BLaER1 (cell line): ENCODE measurements around the gene PREPL.

Experiments
- H3K27ac ChIP-seq: shearing (Covaris generic); formaldehyde crosslinking; 2 replicates; pipeline ENCODE4 v1.8.1; 2022
- H3K27me3 ChIP-seq: shearing (Covaris generic); formaldehyde crosslinking; 2 replicates; pipeline ENCODE4 v1.8.1; 2022
- H3K36me3 ChIP-seq: shearing (Covaris generic); formaldehyde crosslinking; 2 replicates; pipeline ENCODE4 v1.8.1; 2022
- H3K4me1 ChIP-seq: shearing (Covaris generic); formaldehyde crosslinking; 2 replicates; pipeline ENCODE4 v1.8.1; 2022
- H3K4me2 ChIP-seq: shearing (Covaris generic); formaldehyde crosslinking; 2 replicates; pipeline ENCODE4 v1.8.1; 2022
- H3K4me3 ChIP-seq: shearing (Covaris generic); formaldehyde crosslinking; 2 replicates; pipeline ENCODE4 v1.8.1; 2022
- H3K9ac ChIP-seq: shearing (Covaris generic); formaldehyde crosslinking; 2 replicates; pipeline ENCODE4 v1.8.1; 2022
- H3K9me3 ChIP-seq: shearing (Covaris generic); formaldehyde crosslinking; 2 replicates; pipeline ENCODE4 v1.8.1; 2022
- H4K20me1 ChIP-seq: shearing (Covaris generic); formaldehyde crosslinking; 2 replicates; pipeline ENCODE4 v1.8.1; 2022
- Cebpa-rat ChIP-seq: shearing (Covaris generic); IDR thresholded peaks from 2 replicates; pipeline ENCODE4 v1.8.1; 2022

The PREPL gene

DNA sequence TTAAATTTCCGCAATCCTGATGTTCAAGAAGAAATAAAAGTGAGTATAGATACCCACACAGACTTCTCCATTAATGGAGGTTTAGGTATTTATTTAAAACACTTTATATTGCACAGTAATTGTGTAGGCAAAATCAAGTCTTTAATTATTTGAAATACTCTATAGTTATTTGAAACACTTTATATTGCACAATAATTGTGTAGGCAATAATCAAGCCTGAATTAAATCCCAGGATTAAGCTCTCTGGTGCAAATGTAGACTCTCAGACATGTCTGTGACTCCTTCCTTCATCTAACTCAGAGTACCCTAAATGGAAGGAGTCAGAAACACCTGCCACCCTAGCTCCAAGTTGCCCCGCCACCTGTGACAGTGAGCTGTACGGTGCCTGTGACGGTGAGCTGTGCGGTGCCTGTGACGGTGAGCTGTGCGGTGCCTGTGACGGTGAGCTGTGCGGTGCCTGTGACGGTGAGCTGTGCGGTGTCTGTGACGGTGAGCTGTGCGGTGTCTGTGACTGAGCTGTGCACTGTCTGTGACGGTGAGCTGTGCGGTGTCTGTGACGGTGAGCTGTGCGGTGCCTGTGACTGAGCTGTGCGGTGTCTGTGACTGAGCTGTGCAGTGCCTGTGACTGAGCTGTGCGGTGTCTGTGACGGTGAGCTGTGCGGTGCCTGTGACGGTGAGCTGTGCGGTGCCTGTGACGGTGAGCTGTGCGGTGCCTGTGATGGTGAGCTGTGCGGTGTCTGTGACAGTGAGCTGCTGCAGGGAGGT lies 75.0 kb downstream of the PREPL start:
- Histone ChIP-seq H3K4me3 (no peak overlapping the region), H3K27me3 (no peaks in the 10 kb centered on the region), H3K4me1 (peaks cover 20% of the 10 kb centered on the region), H3K4me2 (peak overlapping the region; percentile 34), H3K27ac (no peak overlapping the region), H3K36me3 (no peaks in the 10 kb centered on the region), H4K20me1 (no peaks in the 10 kb centered on the region), H3K9me3 (no peaks in the 10 kb centered on the region), H3K9ac (no peak overlapping the region)
- TF ChIP-seq Cebpa-rat = peak; percentile 64; the same call in 1 of the 2 replicates

DNA sequence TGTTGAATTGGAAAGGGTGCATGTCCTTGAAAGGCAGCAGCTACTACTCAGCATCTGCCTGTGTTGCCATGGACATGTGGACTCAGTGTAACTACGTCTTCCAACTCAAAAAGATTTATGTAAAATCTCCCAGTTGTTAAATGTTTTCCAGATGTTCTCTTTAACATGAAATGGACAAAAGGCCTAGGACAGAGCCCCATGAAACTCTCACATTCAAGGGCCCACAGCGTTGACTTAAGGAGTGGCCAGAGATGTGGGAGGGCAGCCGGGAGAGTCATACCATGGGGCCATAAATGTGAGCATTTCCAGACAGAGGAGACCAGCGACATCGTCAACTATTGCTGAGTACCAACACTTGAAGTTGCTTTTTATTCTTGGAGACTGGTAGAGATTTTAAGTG lies 76.1 kb downstream of the PREPL start:
- Histone ChIP-seq H3K9ac (no peak overlapping the region), H3K9me3 (no peaks in the 10 kb centered on the region), H3K27me3 (no peaks in the 10 kb centered on the region), H4K20me1 (no peaks in the 10 kb centered on the region), H3K27ac (no peak overlapping the region), H3K36me3 (no peaks in the 10 kb centered on the region), H3K4me1 (peaks cover 20% of the 10 kb centered on the region), H3K4me3 (no peak overlapping the region), H3K4me2 (no peak overlapping the region)
- TF ChIP-seq Cebpa-rat = no peak

DNA sequence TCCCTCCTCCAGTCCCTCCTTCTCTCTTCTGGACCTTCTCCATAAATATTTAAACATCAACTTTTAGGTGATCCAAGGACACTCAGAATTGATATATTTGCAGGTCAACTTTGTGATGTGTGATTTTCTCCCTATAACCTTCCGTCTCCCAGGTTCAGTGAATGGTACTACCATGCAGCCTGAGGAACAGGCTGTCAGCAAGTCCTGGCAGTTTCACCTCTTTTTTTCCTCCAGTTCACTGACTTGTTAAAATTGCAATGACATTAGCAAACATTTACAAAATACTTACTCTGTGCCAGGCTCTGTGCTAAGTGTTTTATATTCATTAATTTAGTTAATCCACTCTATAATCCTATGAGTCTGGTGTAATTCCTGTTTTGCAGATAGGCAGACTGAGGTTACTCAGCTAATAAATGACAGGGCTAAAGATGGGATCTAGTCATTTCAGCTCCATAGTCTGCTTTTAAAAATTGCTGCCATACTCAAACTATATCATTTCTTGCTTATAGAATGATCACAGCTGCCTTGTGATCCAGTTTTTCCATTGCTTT lies 78.1 kb downstream of the PREPL start:
- H3K9ac ChIP-seq = no peak overlapping the region
- H3K4me3 ChIP-seq = no peak overlapping the region
- no peaks in the 10 kb centered on the region for H4K20me1 ChIP-seq
- no peaks in the 10 kb centered on the region for H3K27me3 ChIP-seq
- no peak overlapping the region for H3K4me2 ChIP-seq
- no peaks in the 10 kb centered on the region for H3K9me3 ChIP-seq
- H3K27ac ChIP-seq = no peak overlapping the region
- H3K4me1 ChIP-seq = peaks cover 20% of the 10 kb centered on the region
- no peaks in the 10 kb centered on the region for H3K36me3 ChIP-seq
- no peak for TF ChIP-seq Cebpa-rat

DNA sequence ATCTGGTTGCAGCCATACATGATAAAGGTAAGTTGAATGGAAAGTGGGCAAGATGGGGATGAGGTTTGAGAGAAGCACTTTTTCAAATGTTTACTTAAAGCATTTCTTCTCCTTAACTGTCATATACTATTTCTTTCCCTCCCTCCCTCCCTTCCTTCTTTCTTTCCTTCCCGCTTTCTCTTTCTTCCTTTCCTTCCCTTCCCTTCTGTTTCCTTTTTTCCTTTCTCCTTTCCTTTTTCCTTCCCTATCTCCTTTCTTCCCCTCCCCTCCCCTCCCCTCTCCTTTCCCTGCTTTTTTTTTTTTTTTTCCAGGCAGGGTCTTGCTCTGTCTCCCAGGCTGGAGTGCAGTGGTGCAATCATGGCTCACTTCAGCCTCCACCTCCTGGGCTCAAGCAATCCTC lies 80.4 kb downstream of the PREPL start:
- H4K20me1 ChIP-seq = no peaks in the 10 kb centered on the region
- H3K4me1 ChIP-seq = peaks cover 5% of the 10 kb centered on the region; the same call in 1 of the 2 replicates
- no peak overlapping the region for H3K4me3 ChIP-seq
- no peak for TF ChIP-seq Cebpa-rat
- no peaks in the 10 kb centered on the region for H3K36me3 ChIP-seq
- no peaks in the 10 kb centered on the region for H3K27me3 ChIP-seq
- H3K9me3 ChIP-seq = no peaks in the 10 kb centered on the region
- no peak overlapping the region for H3K9ac ChIP-seq
- H3K4me2 ChIP-seq = no peak overlapping the region
- no peak overlapping the region for H3K27ac ChIP-seq

DNA sequence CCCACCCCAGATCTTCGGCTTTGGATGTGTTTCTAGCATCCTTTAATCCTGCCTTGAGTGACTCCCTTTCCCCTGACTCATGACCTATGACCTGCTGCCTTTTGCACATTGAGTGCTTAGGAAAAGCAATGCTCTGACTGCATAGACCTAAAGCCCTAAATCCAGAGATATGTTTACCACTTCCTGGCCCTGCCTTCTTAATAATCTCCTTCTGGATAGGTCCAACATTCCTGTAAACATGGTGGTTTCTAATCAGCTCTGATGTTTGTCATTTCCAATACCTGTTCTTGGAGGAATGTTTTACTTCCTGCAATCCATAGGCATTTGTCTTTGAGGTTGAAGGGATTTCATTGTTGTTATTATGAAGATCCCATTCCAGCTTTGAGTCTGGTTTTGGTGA lies 83.8 kb downstream of the PREPL start:
- no peaks in the 10 kb centered on the region for H3K36me3 ChIP-seq
- H3K27ac ChIP-seq = no peak overlapping the region
- H4K20me1 ChIP-seq = no peaks in the 10 kb centered on the region
- H3K27me3 ChIP-seq = no peaks in the 10 kb centered on the region
- H3K9me3 ChIP-seq = no peaks in the 10 kb centered on the region
- no peak overlapping the region for H3K9ac ChIP-seq
- no peaks in the 10 kb centered on the region for H3K4me1 ChIP-seq
- no peak for TF ChIP-seq Cebpa-rat
- H3K4me2 ChIP-seq = no peak overlapping the region
- no peak overlapping the region for H3K4me3 ChIP-seq

DNA sequence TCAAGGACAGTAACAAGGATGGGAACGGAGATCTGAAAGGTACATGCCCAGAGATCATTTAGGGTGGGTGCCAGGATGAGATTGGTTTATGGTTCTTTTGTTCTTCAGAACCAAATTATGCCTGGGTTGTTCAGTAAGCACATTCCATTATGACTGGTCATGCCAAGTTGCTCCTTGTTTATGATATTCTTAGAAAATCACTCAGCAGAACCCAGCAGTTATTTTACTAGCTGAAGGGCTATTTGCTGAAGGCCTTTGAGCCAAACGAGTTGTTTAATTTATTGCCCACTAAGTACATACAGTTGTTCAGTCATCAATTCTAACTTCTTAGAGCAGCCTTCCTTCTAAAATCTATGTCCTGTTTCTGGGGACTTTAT lies 85.4 kb downstream of the PREPL start:
- Histone ChIP-seq H3K9ac (no peak overlapping the region), H3K4me2 (no peak overlapping the region), H3K36me3 (no peaks in the 10 kb centered on the region), H3K9me3 (peaks cover 5% of the 10 kb centered on the region; the same call in 1 of the 2 replicates), H3K4me1 (no peaks in the 10 kb centered on the region), H3K27ac (no peak overlapping the region), H3K27me3 (no peaks in the 10 kb centered on the region), H4K20me1 (no peaks in the 10 kb centered on the region), H3K4me3 (no peak overlapping the region)
- TF ChIP-seq Cebpa-rat = no peak

DNA sequence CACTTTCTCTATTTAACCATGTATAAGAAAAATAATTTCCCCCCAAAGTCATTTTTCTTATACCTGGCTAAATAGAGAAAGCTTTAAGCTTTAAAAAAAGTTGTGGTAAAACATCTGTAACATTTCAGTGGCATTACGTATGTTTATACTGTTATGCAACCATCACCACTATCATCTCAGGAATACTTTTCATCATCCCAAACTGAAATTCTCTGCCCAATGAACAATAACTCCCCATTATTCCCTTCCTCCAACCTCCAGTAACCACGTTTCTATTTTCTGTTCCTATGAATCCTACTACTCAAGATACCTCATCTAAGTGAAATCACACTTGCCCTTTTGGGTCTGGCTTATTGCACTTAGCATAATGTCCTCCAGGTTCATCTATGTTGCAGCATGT lies 87.7 kb downstream of the PREPL start:
- no peak overlapping the region for H3K27ac ChIP-seq
- H4K20me1 ChIP-seq = no peaks in the 10 kb centered on the region
- no peak for TF ChIP-seq Cebpa-rat
- no peaks in the 10 kb centered on the region for H3K4me1 ChIP-seq
- H3K36me3 ChIP-seq = no peaks in the 10 kb centered on the region
- H3K27me3 ChIP-seq = no peaks in the 10 kb centered on the region
- no peak overlapping the region for H3K4me2 ChIP-seq
- H3K9ac ChIP-seq = no peak overlapping the region
- H3K9me3 ChIP-seq = peaks cover 5% of the 10 kb centered on the region; the same call in 1 of the 2 replicates
- no peak overlapping the region for H3K4me3 ChIP-seq

DNA sequence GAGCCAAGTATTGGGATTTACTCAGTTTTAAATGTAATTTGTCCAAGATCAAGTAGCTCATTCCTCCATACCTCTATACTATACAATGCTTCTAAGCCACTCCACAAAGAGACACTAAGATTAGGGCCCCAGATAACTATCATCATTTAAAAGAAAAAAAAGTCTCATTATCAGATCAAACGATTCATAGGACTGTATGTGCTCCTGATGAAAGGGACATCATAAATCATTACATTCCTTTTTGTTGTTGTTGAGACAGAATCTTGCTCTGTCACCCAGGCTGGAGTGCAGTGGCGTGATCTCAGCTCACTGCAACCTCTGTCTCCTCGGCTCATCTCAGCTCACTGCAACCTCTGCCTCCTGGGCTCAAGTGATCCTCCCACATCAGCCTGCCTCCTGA lies 88.2 kb downstream of the PREPL start:
- Histone ChIP-seq H3K4me1 (no peaks in the 10 kb centered on the region), H3K9ac (no peak overlapping the region), H3K9me3 (peaks cover 5% of the 10 kb centered on the region; the same call in 1 of the 2 replicates), H3K27me3 (no peaks in the 10 kb centered on the region), H3K4me3 (no peak overlapping the region), H3K36me3 (no peaks in the 10 kb centered on the region), H3K4me2 (no peak overlapping the region), H4K20me1 (no peaks in the 10 kb centered on the region), H3K27ac (no peak overlapping the region)
- no peak for TF ChIP-seq Cebpa-rat

DNA sequence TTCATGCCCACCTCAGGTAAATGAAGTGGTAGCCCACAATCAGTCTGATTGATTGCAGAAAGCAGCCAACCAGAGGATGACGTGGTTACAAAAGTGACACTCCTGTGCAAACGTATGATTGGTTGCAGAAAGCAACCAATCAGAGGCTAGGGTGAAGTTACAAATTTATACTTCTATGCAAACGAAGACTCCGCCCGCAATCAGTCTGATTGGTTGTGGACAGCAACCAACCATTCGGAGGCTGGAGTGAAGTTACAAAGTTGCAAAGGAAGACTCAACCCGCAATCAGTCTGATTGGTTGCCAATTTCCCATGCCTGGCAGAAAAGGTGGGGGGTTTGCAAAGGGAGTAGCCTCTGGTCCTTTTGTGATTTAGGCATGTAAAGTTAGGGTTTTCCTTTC lies 90.0 kb downstream of the PREPL start:
- Histone ChIP-seq H3K4me1 (no peaks in the 10 kb centered on the region), H3K27me3 (no peaks in the 10 kb centered on the region), H3K9ac (no peak overlapping the region), H3K36me3 (no peaks in the 10 kb centered on the region), H4K20me1 (no peaks in the 10 kb centered on the region), H3K4me3 (no peak overlapping the region), H3K4me2 (no peak overlapping the region), H3K27ac (no peak overlapping the region), H3K9me3 (peaks cover 5% of the 10 kb centered on the region; the same call in 1 of the 2 replicates)
- no peak for TF ChIP-seq Cebpa-rat

DNA sequence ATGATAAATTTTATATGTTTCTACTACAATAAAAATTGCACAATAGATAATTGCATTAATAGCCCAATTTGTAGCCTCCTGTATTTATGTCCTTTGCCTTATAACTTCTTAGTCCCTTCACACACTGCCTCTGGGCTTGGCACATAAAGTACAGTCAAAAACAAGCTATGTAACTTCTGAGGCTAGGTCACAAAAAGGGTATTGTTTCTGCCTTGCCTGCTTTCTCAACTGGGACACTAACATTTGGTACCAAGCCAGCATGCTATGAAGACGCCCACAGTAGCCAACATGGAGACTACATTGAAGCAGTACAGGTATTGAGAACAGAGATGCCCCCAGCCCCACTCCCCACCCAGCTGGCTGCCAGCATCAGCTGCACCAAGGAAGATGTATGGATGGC lies 91.5 kb downstream of the PREPL start:
- H3K27me3 ChIP-seq = no peaks in the 10 kb centered on the region
- no peak overlapping the region for H3K4me3 ChIP-seq
- H3K4me1 ChIP-seq = no peaks in the 10 kb centered on the region
- H3K9ac ChIP-seq = no peak overlapping the region
- no peak for TF ChIP-seq Cebpa-rat
- peaks cover 5% of the 10 kb centered on the region; the same call in 1 of the 2 replicates for H3K9me3 ChIP-seq
- H3K36me3 ChIP-seq = no peaks in the 10 kb centered on the region
- H3K4me2 ChIP-seq = no peak overlapping the region
- H3K27ac ChIP-seq = no peak overlapping the region
- H4K20me1 ChIP-seq = no peaks in the 10 kb centered on the region
